ENCODE measurements around the gene GP5. TPM values are rescaled to one million over a fixed set of nuclear protein-coding genes. Genes with fewer than 3 reads are reported as not detected.

The GP5 gene
- total RNA-seq, 1 donor from 2014 or later, result 0.42 TPM

DNA sequence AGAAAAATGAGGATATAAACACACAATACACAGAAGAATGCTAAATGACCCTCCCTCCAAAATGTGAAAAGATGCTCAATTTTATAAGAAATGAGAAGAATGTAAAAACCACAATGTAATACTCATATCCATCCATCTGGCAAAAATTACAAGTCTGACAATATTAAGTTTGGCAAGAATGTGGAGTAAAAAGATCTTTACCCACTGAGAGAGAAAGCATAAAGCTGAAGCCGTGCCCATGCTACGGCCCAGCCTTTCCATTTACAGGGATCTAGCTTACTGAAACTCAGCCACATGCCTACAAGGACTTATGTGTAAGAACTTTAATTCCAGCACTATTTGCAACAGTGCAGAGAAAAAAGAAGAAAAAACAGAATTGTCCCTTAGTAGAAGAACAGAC is 44.8 kb upstream of the GP5 start:
- Histone ChIP-seq H3K27me3 (ENCODE audit: control insufficient read depth, insufficient read depth, low read length) (no peaks in the 10 kb centered on the region), H3K4me3 (ENCODE audit: low read depth, low read length) (no peak overlapping the region), H3K36me3 (ENCODE audit: control insufficient read depth, insufficient read depth, low read length) (peaks cover 1% of the 10 kb centered on the region)
- TF ChIP-seq, protein P1, sequence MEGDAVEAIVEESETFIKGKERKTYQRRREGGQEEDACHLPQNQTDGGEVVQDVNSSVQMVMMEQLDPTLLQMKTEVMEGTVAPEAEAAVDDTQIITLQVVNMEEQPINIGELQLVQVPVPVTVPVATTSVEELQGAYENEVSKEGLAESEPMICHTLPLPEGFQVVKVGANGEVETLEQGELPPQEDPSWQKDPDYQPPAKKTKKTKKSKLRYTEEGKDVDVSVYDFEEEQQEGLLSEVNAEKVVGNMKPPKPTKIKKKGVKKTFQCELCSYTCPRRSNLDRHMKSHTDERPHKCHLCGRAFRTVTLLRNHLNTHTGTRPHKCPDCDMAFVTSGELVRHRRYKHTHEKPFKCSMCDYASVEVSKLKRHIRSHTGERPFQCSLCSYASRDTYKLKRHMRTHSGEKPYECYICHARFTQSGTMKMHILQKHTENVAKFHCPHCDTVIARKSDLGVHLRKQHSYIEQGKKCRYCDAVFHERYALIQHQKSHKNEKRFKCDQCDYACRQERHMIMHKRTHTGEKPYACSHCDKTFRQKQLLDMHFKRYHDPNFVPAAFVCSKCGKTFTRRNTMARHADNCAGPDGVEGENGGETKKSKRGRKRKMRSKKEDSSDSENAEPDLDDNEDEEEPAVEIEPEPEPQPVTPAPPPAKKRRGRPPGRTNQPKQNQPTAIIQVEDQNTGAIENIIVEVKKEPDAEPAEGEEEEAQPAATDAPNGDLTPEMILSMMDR (IDR thresholded peaks at IDR 0.05; ENCODE audit: insufficient read depth, low read length, poor library complexity, severe bottlenecking), result no peak
- no peak for DNase-seq (ENCODE audit: low read depth)

DNA sequence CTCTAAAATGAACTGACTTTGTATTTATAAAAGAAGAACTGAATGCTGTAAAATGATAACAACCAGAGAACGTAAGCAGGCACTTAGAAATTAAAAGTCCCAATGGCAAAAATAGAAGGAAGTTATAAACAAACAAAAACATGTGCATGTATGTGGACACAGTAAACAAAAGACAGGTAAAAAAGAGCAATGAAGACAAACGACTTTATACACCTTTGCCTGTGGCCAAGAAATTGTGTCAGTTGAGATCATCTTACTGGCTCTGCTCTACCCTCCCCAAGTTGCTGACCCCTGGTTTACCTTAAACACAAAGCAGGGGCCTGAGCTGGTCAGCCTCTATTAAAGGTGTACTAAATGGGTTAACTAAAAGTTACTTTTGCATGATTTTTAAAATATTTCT is 41.7 kb upstream of the GP5 start:
- DNase-seq (ENCODE audit: low read depth), result no peak
- no peaks in the 10 kb centered on the region for H3K27me3 ChIP-seq (ENCODE audit: control insufficient read depth, insufficient read depth, low read length)
- H3K36me3 ChIP-seq (ENCODE audit: control insufficient read depth, insufficient read depth, low read length), result peaks cover 1% of the 10 kb centered on the region
- TF ChIP-seq, protein P1 (IDR thresholded peaks at IDR 0.05; ENCODE audit: insufficient read depth, low read length, poor library complexity, severe bottlenecking), result no peak
- no peak overlapping the region for H3K4me3 ChIP-seq (ENCODE audit: low read depth, low read length)

DNA sequence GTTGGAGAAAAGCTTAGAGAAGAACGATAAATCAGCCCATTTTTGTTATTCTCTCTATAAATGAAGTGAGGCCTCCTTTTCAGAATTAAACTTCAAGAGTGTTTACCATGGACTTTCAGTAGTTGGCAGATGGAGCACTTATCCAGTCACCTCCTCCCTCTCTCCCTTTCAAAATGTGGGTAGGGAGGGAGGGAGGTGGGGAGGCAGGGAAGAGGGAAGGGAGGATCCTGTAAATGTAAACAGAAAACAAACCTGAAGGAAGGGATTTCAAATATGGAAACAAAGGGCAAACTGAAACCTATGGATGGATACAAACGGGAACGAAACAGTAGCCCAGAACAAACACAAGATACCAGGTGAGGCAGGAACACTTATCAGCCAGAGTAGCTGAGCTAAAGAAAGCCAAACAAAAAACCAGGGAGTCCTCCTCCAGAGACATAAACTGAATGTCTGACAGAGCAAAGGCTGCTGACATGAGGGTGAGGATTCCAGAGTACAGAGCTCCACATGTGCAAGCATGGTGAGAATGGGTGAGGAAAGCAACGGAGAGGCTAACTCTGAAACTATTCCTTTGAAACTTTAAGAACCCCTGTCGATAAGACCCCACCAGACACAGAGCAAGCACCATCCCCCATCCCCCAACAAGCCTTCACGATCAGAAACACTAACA is 41.0 kb upstream of the GP5 start:
- TF ChIP-seq, protein P1 (IDR thresholded peaks at IDR 0.05; ENCODE audit: insufficient read depth, low read length, poor library complexity, severe bottlenecking), result no peak
- H3K4me3 ChIP-seq (ENCODE audit: low read depth, low read length), result no peak overlapping the region
- H3K36me3 ChIP-seq (ENCODE audit: control insufficient read depth, insufficient read depth, low read length), result peaks cover under 1% of the 10 kb centered on the region
- H3K27me3 ChIP-seq (ENCODE audit: control insufficient read depth, insufficient read depth, low read length), result no peaks in the 10 kb centered on the region
- no peak for DNase-seq (ENCODE audit: low read depth)

DNA sequence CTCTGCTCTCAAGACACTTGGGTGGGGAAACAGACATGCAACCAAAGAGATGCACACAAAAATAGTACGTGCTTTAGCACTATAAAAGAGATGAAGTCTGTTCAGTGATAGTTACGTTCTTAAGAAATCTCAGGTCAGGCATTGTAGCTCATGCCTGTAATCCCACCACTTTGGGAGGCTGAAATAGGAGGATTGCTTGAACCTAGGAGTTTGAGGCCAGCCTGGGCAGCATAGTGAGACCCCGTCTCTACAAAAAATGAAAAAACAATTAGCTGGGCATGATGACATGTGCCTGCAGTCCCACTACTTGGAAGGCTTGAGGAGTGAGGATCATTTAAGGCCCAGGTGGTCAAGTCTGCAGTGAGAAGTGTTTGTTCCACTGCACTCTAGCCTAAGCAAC is 35.4 kb upstream of the GP5 start:
- no peak overlapping the region for H3K4me3 ChIP-seq (ENCODE audit: low read depth, low read length)
- TF ChIP-seq, protein P1 (IDR thresholded peaks at IDR 0.05; ENCODE audit: insufficient read depth, low read length, poor library complexity, severe bottlenecking), result no peak
- no peaks in the 10 kb centered on the region for H3K27me3 ChIP-seq (ENCODE audit: control insufficient read depth, insufficient read depth, low read length)
- no peak for DNase-seq (ENCODE audit: low read depth)
- peaks cover 1% of the 10 kb centered on the region for H3K36me3 ChIP-seq (ENCODE audit: control insufficient read depth, insufficient read depth, low read length)

DNA sequence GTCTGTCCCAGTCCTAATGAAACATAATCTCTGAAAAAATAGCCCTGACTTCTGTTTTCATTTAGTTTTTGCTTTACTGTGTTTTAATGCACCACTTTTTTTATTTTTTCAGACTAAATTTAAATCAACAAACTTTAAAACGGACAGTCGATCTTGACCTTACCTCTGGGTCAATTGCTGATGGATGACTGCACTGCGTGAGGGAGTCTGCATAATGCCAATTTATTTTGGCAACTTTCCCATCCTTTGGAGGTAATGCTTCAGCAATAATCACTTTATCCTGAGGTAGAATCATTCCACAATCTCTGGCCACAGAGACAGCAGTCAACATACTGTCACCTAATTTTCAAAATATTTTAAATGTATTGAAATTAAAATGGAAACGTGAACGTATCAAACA is 32.5 kb upstream of the GP5 start:
- TF ChIP-seq, protein P1 (IDR thresholded peaks at IDR 0.05; ENCODE audit: insufficient read depth, low read length, poor library complexity, severe bottlenecking), result no peak
- Histone ChIP-seq H3K36me3 (ENCODE audit: control insufficient read depth, insufficient read depth, low read length) (peaks cover 1% of the 10 kb centered on the region), H3K4me3 (ENCODE audit: low read depth, low read length) (no peak overlapping the region), H3K27me3 (ENCODE audit: control insufficient read depth, insufficient read depth, low read length) (no peaks in the 10 kb centered on the region)
- no peak for DNase-seq (ENCODE audit: low read depth)

DNA sequence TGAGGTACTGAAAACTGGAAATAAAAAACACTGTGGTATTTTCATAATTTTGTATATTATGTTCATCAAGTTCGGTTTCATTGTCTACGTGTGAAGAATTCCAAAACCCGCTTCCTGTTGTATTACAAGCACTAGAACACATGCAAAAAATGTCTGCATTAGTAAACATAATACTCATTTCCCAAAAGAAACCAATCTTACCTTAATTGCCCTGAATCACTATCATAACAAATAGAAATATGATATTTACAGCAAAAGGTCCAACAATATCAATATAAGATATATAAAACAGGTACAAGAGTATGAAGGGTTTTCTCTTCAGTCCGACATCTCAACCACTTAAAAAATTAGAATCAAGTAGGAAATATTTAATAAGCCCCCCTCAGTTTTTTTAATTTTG is 26.3 kb upstream of the GP5 start:
- Histone ChIP-seq H3K36me3 (ENCODE audit: control insufficient read depth, insufficient read depth, low read length) (no peaks in the 10 kb centered on the region), H3K4me3 (ENCODE audit: low read depth, low read length) (no peak overlapping the region), H3K27me3 (ENCODE audit: control insufficient read depth, insufficient read depth, low read length) (no peaks in the 10 kb centered on the region)
- TF ChIP-seq, protein P1 (IDR thresholded peaks at IDR 0.05; ENCODE audit: insufficient read depth, low read length, poor library complexity, severe bottlenecking), result no peak
- DNase-seq (ENCODE audit: low read depth), result no peak

Measured in kidney epithelial cell (primary cell).